ENCODE results near the gene DYNC2H1.

The DYNC2H1 gene

DNA sequence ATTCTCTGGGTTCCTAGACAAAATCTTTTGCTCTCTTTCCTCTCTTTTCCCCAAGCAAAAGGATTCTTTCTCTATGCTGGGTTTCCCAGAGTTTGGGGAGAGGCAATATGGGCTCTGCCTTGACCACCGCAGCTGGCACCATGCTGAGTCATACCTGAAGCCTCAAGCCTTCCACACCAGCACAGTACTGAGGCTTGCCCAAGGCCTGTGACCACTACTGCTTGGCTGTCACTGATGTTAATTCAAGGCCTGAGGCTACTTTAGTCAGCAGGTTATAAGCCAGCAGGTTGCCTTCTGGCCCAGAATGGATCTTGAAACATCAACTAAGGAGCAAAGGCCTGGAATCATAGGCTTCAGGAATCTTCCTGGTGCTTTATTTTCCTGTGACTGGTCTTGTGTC, 185.3 kb downstream of the DYNC2H1 start:
- no peak for DNase-seq (ENCODE audit: low read depth in 1 of 2, low spot score in 1 of 2)
- H3K27me3 ChIP-seq (ENCODE audit: insufficient read depth, poor library complexity, severe bottlenecking), result no peaks in the 10 kb centered on the region
- H3K27ac ChIP-seq (replicated peaks), result no peak overlapping the region
- TF ChIP-seq, protein P1, sequence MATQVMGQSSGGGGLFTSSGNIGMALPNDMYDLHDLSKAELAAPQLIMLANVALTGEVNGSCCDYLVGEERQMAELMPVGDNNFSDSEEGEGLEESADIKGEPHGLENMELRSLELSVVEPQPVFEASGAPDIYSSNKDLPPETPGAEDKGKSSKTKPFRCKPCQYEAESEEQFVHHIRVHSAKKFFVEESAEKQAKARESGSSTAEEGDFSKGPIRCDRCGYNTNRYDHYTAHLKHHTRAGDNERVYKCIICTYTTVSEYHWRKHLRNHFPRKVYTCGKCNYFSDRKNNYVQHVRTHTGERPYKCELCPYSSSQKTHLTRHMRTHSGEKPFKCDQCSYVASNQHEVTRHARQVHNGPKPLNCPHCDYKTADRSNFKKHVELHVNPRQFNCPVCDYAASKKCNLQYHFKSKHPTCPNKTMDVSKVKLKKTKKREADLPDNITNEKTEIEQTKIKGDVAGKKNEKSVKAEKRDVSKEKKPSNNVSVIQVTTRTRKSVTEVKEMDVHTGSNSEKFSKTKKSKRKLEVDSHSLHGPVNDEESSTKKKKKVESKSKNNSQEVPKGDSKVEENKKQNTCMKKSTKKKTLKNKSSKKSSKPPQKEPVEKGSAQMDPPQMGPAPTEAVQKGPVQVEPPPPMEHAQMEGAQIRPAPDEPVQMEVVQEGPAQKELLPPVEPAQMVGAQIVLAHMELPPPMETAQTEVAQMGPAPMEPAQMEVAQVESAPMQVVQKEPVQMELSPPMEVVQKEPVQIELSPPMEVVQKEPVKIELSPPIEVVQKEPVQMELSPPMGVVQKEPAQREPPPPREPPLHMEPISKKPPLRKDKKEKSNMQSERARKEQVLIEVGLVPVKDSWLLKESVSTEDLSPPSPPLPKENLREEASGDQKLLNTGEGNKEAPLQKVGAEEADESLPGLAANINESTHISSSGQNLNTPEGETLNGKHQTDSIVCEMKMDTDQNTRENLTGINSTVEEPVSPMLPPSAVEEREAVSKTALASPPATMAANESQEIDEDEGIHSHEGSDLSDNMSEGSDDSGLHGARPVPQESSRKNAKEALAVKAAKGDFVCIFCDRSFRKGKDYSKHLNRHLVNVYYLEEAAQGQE (IDR thresholded peaks at IDR 0.05; ENCODE audit: insufficient replicate concordance, low read depth), result no peak
- TF ChIP-seq SPI1 (IDR thresholded peaks at IDR 0.05; ENCODE audit: borderline replicate concordance, low read depth) (no peak), GABPA (IDR thresholded peaks at IDR 0.05; ENCODE audit: low read depth) (no peak), POLR2AphosphoS5 (IDR thresholded peaks at IDR 0.05; ENCODE audit: low read depth) (no peak)
- TF ChIP-seq, protein P2, sequence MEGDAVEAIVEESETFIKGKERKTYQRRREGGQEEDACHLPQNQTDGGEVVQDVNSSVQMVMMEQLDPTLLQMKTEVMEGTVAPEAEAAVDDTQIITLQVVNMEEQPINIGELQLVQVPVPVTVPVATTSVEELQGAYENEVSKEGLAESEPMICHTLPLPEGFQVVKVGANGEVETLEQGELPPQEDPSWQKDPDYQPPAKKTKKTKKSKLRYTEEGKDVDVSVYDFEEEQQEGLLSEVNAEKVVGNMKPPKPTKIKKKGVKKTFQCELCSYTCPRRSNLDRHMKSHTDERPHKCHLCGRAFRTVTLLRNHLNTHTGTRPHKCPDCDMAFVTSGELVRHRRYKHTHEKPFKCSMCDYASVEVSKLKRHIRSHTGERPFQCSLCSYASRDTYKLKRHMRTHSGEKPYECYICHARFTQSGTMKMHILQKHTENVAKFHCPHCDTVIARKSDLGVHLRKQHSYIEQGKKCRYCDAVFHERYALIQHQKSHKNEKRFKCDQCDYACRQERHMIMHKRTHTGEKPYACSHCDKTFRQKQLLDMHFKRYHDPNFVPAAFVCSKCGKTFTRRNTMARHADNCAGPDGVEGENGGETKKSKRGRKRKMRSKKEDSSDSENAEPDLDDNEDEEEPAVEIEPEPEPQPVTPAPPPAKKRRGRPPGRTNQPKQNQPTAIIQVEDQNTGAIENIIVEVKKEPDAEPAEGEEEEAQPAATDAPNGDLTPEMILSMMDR (IDR thresholded peaks at IDR 0.05; ENCODE audit: insufficient read depth, low read length), result no peak
- no peak overlapping the region for H3K4me3 ChIP-seq (replicated peaks; ENCODE audit: insufficient read depth, low read length)

DNA sequence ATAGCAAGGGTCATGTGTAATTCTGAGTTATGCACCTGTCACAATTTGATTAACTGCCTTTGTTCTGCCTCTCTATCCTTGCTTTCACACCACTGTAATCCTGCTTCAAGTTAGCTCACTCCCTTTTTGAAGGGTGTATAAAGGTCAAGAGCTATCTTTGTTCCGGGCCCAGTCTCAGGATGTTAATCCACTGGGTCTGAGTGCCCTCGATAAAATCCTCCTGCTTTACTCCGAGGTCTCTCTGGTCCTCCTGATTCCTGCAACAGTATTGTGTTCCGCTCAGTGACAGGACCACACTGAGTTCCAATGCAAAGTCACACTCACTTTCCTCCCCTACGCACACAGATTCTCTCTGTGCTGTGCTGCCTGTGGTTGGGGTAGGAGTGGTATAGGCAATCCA, 186.5 kb downstream of the DYNC2H1 start:
- Histone ChIP-seq H3K4me3 (replicated peaks; ENCODE audit: insufficient read depth, low read length) (no peak overlapping the region), H3K27ac (replicated peaks) (no peak overlapping the region), H3K27me3 (ENCODE audit: insufficient read depth, poor library complexity, severe bottlenecking) (no peaks in the 10 kb centered on the region)
- TF ChIP-seq, protein P2 (IDR thresholded peaks at IDR 0.05; ENCODE audit: insufficient read depth, low read length), result no peak
- TF ChIP-seq GABPA (IDR thresholded peaks at IDR 0.05; ENCODE audit: low read depth) (no peak), SPI1 (IDR thresholded peaks at IDR 0.05; ENCODE audit: borderline replicate concordance, low read depth) (no peak), POLR2AphosphoS5 (IDR thresholded peaks at IDR 0.05; ENCODE audit: low read depth) (no peak)
- no peak for DNase-seq (ENCODE audit: low read depth in 1 of 2, low spot score in 1 of 2)

DNA sequence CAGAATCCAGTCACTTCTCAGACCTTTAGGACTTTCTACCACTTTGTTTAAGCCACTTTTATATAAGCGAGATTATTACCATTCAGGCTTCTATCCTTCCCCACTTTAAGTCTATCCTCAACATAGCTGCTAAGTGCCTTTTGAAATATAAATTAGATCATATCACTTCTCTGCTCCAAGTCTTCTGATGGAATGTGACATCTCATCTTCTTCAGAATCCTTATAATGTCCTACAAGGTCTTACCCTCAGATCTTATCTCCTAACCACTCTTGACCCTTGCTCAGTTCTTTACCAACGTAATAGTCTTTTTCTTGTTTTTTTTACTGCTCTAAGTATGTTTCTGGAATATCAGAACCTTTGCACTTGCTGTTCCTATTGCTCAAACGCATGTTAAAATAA, 188.7 kb downstream of the DYNC2H1 start:
- DNase-seq (ENCODE audit: low read depth in 1 of 2, low spot score in 1 of 2), result no peak

More for the DNA sequence above, 188.7 kb downstream of the DYNC2H1 start:
- Histone ChIP-seq H3K27me3 (ENCODE audit: insufficient read depth, poor library complexity, severe bottlenecking) (no peaks in the 10 kb centered on the region), H3K27ac (replicated peaks) (no peak overlapping the region), H3K4me3 (replicated peaks; ENCODE audit: insufficient read depth, low read length) (no peak overlapping the region)
- TF ChIP-seq POLR2AphosphoS5 (IDR thresholded peaks at IDR 0.05; ENCODE audit: low read depth) (no peak), SPI1 (IDR thresholded peaks at IDR 0.05; ENCODE audit: borderline replicate concordance, low read depth) (no peak), GABPA (IDR thresholded peaks at IDR 0.05; ENCODE audit: low read depth) (no peak)
- TF ChIP-seq, protein P1 (IDR thresholded peaks at IDR 0.05; ENCODE audit: insufficient replicate concordance, low read depth), result no peak
- TF ChIP-seq, protein P2 (IDR thresholded peaks at IDR 0.05; ENCODE audit: insufficient read depth, low read length), result no peak

All from HL-60 (cell line).